Stimulated activated CD8-positive, alpha-beta memory T cell treated with anti-CD3 and anti-CD28 coated beads, Interleukin-7, amount 100 ng/mL, for 24 hours (primary cell): ENCODE data around the gene MMUT.
A peak's percentile ranks its signal among the peaks of the same experiment; 100 is the strongest.
"Not testable (repeated sequence)": the region's sequence is repeated elsewhere in the genome, so short reads cannot be mapped to it uniquely, and the experiment has no call there.

ENCODE experiments used
- DNase-seq: peaks from one replicate; pipeline ENCODE4 v3.0.0-alpha.2; 2020; ENCODE audit warnings: low read depth

MMUT gene

GRCh38 chr6:49423817-49424216 lies 39.2 kb downstream of the MMUT start:
- no peak for DNase-seq

DNA sequence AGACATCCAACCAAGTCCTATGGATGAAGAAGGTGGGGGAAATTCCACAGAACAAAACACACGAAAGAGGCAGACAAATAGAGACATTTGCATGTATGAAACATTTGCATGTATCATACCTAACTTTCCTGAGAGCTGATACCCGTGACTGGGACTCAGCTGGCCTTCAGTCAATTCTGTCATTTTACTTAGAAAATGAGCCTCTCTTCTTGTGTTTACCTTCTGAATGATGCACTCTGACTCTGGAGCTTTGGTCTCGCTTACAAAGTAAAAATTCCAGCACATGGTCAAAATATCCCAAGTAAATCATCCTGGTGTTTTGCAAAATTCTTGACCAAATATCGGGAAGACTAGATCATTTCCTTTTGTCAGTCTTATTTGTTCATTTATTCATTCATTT lies 46.9 kb downstream of the MMUT start:
- no peak for DNase-seq

GRCh38 chr6:49415358-49415757 lies 47.7 kb downstream of the MMUT start:
- DNase-seq: no peak

GRCh38 chr6:49410564-49410963 lies 52.5 kb downstream of the MMUT start:
- DNase-seq: no peak

- peak; percentile 40 for DNase-seq
These were observed 53.0 kb downstream of the MMUT start for GRCh38 chr6:49409951-49410542.

GRCh38 chr6:49406250-49406970 lies 56.6 kb downstream of the MMUT start:
- no peak for DNase-seq

DNA sequence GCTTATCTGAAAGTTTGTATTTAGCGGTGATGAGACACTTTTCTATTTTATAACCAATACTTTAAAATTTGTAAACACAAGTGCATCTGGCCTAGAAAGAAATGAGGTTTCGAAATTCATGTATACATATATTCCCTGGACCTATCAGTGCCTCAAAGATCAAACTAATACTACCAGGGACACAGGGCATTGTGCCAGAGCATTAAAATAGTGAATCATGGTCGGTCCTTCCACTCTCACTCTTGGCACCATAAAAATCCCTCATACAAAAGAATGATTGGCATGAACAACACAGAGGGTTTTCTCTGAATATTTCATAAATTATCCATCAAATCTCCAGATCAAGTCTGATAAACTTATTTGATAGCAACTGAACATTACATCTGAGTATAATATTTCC lies 62.0 kb downstream of the MMUT start:
- no peak for DNase-seq

DNA sequence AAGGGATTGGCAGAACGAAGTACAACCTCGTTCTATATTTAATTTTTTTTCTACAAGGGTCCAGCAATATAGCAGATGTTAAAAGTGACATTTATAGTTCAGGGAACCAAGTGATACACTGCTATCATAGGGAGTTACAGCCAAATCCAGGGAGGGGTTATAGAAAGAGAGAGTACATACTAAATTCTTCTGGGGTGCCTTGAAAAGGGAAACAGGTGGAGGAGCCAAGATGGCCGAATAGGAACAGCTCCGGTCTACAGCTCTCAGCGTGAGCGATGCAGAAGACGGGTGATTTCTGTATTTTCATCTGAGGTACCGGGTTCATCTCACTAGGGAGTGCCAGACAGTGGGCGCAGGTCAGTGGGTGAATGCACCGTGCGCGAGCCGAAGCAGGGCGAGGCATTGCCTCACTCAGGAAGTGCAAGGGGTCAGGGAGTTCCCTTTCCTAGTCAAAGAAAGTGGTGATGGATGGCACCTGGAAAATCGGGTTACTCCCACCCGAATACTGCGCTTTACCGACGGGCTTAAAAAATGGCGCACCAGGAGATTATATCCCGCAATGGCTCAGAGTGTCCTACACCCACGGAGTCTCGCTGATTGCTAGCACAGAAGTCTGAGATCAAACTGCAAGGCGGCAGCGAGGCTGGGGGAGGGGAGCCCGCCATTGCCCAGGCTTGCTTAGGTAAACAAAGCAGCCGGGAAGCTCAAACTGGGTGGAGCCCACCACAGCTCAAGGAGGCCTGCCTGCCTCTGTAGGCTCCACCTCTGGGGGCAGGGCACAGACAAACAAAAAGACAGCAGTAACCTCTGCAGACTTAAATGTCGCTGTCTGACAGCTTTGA lies 76.2 kb downstream of the MMUT start:
- DNase-seq: not testable (repeated sequence)

DNA sequence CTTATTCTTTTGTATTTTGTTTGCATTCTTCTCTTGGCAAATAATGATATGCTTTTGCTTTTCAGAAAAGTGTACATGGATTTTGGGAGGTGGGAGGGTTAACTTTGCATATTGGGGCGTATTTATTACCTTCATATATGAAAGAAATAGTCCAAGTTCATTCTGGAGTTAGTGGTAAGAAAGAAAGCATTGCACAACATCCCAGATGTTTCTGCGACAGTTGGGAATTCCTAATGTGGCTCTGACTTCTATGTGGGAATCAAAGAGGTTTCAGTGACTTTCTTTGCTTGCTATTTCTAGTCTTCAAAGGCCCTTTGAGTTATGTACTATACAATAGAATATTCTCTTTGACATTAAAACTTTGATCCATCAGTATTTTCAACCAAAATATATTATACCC lies 78.1 kb downstream of the MMUT start:
- no peak for DNase-seq
